CD4-positive, alpha-beta T cell treated with Interferon alpha-2 for 1 hour (primary cell): ENCODE measurements around the gene PKIG.
"Not testable (repeated sequence)": the region's sequence is repeated elsewhere in the genome, so short reads cannot be mapped to it uniquely, and the experiment has no call there.

Experiments
- DNase-seq, 2 donors: peaks; one replicate each; pipeline ENCODE4 v3.0.0-alpha.2; 2020 to 2022

The PKIG gene

DNA sequence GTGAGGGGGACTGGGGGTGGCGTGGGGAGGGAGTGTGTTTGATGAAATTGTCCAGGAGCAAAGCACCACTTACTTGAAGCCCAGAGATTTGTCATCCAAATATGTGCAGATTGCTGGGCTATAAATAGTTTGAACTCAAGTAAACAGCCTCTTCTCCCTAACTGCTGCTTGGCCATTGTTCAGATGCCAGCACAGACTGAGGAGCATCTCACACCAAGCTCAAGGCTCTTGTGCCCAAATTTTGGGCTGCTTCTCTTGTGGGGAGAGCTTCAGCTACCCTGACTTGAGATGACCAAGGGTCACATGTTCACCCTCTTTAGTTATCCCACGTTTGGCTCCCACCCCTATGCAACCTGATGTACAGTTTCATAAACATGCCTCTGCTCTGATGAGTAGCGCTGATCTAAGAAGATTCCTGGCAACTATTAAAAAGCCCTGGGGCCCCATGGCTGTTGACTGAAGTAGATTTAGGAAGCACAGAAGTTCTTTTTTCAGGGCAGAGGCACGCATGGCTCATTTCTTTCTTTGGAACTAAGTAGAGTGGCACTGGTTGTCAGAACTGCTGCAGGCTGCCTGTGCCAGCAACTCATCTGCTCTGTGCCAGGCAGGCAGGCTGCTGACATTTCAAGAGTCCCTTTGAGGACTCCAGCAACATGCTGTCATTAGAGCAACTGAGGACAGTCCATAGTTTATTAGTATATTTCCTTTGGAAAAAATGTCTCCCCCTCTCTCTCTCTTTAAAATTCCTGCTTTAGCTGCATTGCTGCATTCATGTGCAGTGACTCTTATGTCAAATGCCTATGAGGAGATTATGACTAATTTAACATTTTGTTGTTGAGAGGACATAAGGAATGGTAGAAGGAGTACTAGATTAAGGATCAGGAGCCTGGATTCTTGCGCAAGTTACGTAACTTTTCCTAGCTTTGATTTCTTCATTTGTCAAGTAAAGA lies 9.6 kb upstream of the PKIG start:
- DNase-seq = no peak

DNA sequence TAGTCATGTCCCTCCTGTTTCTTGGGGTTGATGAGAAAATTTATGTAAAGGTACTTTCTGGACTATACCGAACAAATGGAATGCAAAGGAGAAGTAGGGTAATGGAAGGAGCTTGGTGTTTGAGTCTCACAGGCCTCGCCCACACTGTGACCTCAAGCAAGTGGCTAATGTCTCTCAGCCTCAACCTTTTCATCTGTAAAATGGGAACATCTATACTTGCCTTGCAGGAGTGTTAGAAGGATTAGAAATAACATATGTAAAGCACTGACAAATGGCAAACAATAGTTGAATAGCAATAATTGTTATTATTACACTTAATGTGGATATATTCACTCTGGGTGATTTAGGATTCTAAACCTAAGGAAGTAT lies 8.9 kb upstream of the PKIG start:
- no peak for DNase-seq

DNA sequence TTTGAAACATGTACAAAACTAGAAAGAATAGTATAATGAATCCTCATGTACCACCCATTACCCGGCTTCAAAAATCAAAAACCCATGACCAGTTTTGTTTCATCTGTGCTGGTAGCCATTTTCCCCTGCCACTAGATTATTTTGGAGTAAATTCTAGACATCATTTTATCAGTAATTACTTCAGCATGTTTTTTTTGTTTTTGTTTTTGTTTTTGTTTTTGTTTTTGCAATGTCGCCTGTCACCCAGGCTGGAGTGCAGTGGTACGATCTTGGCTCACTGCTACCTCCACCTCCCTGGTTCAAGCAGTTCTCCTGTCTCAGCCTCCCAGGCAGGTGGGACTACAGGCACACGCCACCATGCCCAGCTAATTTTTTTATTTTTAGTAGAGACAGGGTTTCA lies 8.0 kb upstream of the PKIG start:
- no peak for DNase-seq

DNA sequence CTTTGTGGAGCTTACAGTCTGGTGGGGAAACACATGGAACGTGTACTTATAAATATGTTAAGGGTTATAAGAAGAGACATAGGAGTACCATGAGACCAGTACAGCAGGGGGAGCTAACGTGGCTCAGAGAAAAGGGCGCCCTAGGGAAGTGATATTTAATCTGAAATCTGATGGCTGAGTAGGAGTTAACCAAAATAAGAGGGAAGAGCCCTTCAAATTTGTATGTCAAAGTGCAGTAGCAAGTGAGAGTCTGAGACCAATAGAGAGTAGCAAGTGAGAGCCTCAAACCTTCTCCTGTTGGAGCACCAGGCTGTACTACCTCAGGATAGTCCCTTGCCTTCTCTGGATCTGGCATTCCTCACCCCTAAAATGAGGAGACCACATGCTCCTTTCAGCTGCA lies 6.1 kb upstream of the PKIG start:
- peak; percentile 8 to 50 for DNase-seq

DNA sequence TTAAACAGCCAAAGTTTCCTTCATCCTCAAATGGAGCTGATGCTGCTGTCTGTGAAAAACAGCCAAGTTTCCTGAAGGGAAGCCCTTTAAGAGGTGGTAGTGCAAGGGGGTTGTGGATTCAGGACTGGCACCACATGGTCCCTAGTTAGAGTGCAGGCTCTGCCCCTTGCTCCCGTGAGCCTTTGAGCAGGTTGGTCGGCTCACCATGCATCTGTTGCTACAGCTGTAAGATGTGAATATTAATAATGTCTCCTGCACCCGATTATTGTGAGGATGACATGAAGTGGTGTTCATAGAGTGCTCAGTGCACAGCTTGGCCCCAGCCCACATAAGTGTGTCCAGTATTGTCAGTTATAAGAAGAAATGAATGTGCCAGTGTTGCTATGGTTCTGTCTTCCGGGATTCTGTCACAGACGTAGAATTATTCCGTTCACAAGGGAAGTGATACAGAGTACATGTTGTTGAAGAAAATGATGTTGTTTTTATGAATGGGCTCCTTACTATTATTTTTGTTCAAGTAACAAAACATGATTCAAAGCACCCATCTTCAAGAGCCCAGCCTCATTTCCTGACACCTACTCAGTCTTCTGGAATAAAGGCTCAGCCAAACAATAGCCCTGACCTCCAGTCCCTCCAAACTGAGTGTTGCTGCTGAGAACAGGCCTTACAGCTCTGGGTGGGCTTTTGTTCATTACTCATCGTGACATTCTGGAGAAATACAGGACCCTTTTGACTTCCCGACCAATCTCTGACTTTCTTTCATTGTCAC lies 2.9 kb upstream of the PKIG start:
- no peak for DNase-seq

DNA sequence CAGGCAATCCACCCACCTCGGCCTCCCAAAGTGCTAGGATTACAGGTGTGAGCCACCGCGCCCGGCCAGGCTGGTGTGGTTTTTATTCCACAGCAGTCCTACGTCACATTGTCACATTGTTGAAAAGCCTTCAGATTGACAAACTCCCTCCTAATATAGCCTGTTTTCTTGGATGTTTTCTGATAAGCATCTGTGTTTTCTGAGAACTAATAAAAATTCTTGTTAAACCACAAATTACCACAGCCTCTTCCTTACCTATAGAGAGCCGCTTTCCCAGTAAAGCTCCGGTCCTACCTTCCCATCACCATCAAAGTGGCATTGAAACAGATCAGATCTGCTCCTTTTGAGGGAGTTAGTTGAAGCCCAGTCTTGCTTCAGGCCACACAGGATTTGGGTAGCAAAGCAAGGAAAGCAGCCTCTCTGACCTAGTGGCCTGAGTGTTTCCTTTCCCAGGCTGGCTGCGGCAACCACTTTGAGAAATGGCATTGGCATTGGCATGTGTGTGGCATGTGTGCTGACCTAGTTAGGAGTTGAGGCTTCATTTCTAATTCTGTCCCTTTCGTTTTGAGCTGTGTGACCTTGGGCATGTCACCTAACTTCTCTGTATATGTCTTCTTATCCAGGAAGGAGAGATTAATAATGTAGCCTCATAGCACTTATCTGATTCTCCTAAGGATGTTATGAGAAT lies 1.7 kb upstream of the PKIG start:
- DNase-seq = no peak

DNA sequence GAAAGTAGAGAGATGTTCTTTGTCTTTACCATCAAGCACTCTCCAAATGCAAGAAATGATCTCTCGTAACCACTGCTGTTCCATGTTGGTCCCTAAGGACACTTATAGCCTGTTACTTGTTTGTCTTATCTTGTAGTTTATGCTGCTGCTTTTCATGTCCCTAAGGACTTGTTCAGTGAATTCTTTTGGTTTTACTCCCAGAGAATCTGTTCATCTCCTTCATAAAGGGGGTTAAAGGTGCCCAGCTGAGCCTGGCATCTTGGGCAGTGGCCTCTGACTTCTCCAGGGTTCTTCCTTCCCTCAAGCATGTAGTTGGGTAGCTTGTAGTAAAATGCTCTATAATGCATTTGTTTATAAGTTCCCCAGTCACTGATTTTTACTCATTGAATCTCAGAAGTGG lies 864 bp upstream of the PKIG start:
- no peak for DNase-seq

DNA sequence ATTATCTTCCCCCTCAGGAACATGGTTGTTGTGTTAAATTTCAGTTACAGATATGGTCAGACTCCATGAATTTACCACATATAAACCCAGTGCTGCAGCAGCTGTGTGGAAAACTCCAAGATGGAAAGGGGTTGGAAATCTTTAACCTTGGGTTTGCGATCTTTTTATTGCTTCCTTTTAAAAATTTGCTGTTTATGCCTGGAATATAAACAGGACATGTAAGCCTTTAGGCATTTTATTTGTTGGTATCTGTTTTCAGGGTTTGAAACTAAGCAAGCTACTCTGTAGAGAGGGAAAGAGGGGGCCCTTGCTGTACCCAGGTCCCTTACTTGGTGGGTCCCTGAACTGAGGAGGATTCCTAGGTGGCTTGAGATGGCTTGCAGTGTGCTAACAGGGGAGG lies 778 bp downstream of the PKIG start:
- DNase-seq = no peak

DNA sequence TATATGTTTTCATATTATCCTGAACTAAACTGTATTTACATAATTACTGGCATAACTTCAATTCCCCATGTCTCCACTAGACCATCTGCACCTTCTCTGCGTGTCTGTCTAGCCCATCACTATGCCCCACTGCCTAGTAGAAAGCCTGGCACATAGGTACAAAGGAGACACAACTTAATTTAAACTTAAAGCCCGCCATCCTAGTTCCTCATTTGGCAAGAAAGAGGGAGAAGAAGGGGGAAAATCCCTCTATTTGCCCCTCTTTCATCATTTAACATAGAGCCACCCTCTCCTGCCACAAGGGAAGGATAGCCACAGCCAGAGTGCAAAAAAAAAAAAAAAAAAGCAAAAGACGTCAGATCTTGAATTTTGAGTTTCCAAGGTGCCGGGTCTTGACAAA lies 1.8 kb downstream of the PKIG start:
- DNase-seq = no peak

DNA sequence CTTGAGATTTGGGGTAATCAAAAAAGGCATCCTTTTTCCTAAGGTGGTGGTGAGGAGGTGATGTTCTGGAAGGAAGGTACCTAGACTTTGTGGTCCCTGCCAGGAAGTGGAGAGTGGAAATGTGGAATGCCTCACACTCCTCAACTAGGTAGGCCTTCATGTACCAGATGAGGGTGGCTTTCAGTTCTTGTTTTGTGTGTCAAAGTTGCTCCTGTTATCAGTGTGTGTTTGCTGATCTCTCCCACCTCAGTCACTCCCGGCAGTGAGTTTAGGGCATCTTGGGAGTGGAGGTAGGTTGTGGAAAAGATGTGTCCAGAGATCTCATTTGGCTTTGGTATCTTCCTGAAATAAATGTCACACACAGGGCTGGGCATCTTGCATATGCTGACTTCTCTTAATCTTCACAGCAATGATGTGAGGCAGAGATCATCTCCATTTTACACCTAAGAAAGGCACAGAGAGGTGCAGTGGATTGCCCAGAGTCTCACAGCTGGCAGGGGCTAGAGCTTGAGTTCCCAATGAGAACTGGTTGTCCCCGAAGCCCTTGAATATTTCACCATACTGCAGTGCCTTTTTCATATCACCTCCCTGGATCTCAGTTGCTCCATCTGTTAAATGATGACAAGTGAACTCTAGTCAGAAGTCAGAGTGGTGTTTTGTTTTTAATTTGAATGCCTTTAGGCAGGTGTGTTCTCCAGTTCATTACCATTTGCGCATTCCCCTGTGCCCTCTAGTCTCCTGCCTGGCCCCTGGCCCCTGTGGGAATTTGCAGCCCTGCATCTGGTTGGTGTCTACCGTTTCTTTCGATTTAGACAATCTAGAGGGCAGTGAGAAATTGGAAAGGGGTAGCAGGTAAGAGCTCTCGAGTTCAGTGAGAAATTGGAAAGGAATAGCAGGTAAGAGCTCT lies 2.9 kb downstream of the PKIG start:
- DNase-seq = no peak

DNA sequence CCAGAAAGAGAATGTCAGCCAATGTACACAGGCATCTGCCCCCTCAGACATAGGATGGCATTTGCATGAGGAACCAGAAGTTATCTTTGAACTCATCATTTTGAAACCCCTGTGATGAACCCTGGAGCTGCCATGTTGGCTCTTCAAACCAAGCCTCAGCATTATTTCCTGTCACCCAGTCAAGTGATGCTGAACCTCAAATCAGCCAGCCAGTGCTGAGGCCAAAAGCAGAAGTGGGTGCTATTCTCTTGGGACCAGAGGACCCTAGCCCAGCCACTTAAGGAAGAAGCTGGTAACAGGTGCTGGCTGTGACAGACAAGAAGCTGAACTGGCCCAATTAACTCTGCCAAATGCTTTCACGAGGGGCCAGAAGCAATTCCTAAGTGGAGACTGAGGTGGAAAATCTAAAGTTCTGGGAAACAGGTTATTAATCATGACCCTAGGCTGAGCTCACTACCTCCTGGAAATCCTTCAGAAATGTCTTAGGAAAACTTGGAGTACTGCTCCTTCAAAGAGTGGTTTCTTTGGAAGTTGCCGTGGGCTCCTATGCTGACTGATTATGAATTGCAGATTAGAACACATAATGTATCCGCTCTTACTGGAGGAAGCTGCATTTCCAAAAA lies 4.0 kb downstream of the PKIG start:
- DNase-seq = peak in 1 of 2 donors; percentile 81

DNA sequence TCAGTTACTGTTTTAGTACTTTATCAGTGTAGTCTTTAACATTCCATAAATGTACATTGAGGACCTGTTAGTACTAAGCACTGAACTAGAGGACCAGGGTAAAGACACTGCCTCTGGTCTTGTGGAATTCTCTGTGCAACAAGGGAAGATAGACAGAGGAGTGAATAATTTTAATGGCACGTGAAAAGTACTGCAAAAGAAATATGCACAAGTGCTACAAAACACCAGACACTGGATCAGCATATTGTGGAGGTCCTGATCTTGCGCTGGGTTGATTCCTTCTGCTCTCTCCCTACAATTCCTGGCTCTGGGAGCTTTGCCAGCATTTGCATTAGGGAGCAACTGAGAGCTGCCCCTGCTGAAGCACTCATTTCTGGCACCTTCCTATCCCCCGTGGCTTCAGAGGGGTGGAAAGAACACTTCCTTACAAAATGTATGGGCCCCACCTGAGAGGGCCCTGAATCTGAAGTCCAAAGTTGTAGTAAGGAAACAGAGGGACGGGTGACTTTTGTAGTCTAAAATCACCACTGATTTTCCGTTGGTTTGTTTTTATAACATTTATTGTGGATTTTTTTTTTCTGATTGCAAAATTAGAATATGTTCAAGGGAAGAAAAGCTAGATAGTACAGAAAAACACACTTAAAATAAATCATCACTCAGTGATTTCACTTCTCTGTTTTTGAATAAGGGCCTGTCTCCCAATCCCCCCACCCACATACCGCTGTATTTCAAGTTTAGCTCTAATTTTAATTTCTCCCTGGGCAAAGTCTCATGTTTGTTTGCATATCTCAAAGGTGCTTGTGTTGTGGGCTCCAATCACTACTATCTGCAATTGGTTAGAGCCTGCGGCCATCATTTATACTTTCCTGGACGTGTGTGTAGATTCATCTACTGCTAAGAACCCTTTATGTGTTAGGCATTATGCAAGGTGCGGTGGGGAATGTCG lies 4.9 kb downstream of the PKIG start:
- DNase-seq = no peak

DNA sequence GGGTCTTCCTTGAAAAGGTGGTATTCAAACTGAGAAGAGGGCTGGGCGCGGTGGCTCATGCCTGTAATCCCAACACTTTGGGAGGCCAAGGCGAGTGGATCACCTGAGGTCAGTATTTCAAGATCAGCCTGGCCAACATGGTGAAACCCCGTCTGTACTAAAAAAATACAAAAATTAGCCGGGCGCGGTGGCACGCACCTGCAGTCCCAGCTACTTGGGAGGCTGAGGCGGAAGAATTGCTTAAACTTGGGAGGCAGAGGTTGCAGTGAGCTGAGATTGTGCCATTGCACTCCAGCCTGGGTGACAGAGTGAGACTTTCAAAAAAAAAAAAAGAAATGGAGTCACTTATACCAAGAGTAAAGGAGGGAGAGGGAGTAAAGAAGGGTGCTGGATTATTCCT lies 5.9 kb downstream of the PKIG start:
- not testable (repeated sequence) for DNase-seq

DNA sequence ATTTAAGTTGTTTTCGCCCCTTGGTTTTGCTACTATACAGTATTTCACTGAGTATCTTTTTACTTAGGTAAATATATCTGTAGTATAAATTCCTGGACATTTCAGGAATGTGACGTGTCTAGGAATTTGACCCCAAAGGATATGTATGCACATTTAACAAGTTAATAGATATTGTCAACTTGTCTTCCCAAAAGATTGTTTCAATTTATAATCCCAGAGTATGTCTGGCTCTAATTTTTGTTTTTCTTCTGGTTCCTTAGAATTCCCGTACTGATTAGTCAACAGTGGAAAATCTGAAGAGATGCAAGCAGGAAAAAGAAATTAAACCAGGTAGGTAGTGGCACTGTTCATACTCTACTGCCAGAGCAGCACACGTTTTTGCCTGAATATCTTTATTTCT lies 7.2 kb downstream of the PKIG start:
- DNase-seq = no peak

DNA sequence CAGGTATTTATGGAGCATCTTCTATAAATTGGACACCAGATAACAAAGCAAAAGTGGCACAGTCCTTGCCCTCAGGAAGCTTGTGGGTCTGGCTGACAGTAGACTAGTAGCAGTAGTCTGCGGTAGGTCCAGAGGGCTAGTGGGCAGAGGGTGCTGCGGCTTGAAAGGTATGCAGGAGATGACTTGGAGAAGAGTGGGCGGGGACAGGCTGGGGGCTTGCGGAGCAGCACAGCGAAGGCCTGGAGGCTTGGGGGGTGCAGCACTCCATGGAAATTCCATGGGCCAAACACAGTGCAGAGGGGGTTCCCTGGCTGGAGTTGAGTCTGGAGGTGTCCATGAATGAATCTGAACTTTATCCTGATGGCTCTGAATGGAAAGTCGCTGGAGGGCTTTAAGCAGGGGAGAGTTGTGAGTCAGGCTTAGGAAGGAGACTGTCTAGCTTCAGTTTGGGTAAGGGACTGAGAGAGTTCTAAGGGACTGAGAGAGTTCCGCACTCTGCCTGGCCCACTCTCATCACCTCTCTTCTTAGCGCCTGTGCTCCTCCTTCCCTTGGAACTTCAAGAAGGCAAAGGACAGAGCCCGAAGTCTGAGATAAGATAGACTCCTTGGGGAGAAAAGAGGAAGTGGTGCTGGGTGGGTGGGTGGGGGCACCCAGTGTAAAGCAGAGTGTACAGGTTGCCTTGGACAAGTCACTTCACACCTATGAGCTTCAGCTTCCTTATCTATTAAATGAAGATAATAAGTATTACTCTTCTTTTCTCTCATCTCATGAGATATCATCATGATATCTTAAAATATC lies 8.8 kb downstream of the PKIG start:
- DNase-seq = no peak

DNA sequence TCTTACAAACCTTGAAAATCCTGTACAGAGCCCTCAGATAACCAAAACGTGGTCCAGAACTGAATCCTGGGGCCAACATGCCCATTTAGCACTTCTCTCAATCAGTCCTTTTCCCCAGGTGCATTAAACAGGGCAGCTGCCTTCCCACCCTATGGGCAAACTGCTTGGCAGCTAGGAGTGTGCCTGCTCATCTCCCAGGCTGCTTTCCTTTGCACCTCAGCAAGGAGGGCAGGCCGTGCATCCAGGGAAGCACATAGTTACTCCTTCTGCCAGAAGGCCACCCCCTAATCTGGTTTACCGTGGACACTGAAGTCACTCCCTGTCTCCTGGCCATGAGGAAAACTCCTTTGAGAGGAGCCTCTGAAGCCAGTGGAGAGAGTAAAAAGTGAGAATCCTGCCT lies 10.0 kb downstream of the PKIG start:
- DNase-seq = no peak

DNA sequence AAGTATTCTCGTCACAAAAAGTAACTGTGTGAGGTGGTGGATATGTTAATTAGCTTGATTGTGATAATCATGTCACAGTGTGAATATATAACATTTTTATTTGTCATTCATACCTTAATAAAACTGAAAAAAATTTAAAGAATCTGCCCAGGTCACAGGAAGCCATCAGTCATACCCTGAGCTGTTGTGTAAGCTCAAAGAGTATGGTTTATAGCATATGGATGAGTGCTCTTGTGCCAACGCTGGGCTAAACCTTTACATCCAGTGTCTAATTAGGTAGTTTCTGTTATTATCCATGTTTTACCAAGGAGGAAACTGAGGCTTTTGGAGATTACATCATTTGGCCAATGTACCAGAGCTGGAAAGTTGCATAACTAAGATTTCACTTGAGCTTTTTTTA lies 11.4 kb downstream of the PKIG start:
- DNase-seq = no peak

DNA sequence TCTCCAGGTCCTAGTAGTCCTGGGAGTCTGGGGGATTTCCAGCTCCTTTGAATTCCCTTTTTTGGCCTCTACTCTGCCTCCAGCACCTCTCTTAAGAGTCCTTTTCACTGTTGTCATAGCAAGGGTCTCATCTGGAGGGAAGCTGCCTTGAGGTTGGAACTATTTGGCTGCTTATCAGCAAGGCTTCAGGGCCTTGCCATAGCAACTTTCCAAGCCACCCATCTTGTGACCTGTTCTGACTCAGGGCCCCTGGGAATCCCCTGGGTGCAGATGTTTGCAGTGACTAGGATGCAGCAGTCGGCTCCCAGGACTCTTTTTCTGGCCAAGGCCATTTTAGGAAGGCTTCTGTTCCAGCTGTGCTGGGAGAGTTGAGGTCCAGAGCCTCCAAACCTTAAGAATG lies 12.4 kb downstream of the PKIG start:
- DNase-seq = no peak

DNA sequence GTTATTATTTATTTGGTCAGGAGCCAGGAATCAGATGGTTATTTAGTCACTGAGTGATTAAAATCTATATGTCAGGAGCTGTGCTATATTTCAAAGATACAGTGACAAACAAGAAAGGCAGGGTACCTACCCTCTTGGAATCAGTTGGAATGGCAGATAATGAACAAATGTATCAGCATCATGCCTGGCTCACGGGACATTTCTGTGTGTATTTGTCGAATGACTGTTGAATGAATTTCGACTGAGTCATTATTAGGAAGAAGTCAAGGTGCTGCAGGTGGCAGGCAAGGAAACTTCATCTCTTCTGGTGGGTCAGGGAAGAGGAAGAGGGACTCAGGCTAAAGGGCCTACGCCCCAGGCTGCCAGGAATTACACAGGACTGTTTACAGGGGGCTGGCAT lies 13.6 kb downstream of the PKIG start:
- DNase-seq = no peak

DNA sequence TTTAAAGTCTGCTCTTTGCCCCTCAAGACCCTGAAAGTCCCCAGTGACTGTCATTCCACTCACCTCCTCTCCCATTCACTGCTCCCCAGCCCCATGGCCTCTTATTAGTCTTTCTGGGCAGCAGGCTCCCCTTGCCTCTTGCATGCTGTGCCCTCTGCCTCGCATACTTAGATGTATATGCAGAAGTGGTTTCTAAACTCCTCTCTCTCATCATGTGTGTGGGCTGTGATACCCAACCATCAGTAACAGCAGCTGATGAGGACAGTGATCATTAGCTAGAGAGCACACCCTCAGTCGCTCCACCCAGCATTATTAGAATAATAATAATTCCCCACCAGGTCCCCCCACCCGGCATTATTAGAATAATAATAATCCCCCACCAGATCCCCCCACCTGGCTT lies 14.5 kb downstream of the PKIG start:
- no peak for DNase-seq
